Stimulated activated CD8-positive, alpha-beta memory T cell treated with anti-CD3 and anti-CD28 coated beads, Interleukin-2, amount 100 ng/mL, for 1 hour (primary cell): Measurements from ENCODE around the gene HID1.
A peak's percentile ranks its signal among the peaks of the same experiment; 100 is the strongest.

Experiments
- DNase-seq, 2 donors: peaks; one replicate each; pipeline ENCODE4 v3.0.0-alpha.2; 2020; ENCODE audit warnings: low read depth in 2 of 2

HID1 gene

DNA sequence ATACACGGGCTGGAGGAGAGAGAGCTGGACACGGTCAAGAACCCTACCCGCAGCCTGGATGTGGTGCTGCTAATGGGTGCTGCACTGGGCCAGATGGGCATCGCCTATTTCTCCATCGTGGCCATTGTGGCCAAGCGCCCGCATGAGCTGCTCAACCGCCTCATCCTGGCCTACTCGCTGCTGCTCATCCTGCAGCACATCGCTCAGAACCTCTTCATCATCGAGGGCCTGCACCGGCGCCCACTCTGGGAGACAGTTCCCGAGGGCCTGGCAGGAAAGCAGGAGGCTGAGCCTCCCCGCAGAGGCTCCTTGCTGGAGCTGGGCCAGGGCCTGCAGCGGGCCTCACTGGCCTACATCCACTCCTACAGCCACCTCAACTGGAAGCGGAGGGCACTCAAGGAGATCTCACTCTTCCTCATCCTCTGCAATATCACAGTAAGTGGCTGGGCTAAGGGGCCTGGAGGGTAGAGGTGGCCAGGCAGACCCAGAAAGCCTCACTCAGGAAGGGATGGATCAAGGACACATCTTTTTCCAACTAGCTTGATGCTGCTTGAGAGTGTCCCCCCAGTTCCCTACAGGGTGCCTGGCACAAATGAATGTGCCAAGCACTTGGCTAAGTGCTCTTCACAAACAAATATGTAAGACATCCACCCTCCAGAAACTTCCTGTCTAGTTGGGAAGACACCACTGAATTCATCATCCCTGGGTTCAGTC is 25.4 kb downstream of the HID1 start:
- no peak for DNase-seq

- no peak for DNase-seq
Measured at GRCh38 chr17:74946641-74947040, 25.9 kb downstream of the HID1 start.

- DNase-seq = no peak
Measured at GRCh38 chr17:74945543-74945942, 27.0 kb downstream of the HID1 start.

GRCh38 chr17:74943808-74944522 is 28.6 kb downstream of the HID1 start:
- DNase-seq = no peak

GRCh38 chr17:74941128-74941725 is 31.3 kb downstream of the HID1 start:
- no peak for DNase-seq

- no peak for DNase-seq
Measured at GRCh38 chr17:74939534-74939933, 33.0 kb downstream of the HID1 start.

GRCh38 chr17:74938194-74938950 is 34.2 kb downstream of the HID1 start:
- no peak for DNase-seq

DNA sequence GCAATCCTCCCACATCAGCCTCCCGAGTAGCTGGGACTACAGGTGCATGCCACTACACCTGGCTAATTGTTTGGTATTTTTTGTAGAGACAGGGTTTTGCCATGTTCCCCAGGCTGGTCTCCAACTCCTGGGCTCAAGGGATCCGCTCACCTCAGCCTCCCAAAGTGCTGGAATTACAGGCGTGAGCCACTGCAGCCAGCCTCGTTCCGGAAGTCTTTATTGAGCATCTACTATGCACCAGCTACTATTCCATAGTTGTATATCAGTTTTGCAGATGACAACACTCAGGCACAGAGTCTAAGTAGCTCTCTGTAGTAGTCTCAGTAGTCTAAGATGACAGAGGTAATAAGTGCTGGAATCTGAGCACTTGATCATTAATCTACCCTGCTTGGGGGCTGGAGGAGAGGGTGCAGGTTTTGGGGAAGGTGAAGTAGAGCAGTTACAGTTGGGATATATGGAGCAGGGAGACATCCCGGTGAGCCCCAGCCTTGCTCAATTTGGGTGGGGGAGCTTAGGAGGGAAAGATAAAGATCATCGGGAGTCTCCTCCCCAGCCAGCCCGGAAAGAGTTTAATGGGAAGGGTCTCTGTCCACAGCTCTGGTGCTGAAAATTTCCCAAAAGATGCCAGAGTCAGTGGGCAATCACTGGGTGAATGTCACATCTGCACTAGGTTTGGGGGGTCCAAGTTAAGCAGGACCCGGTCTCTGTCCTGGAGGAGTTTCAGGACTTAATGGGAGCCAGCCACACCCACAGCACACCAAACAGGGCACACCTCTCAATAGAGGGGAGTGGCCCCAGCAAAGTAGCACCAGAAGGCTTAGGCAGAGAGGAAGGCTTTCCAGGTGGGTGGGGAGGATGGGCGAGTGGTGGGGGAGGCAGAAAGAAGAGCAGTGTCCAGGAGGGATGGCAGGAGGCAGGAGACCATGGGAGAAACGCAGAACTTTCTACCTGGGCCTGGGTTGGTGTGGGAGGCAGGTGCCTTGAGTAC is 35.2 kb downstream of the HID1 start:
- DNase-seq = no peak

GRCh38 chr17:74936470-74936799 is 36.1 kb downstream of the HID1 start:
- no peak for DNase-seq

- no peak for DNase-seq
Measured at GRCh38 chr17:74935585-74936469, 36.7 kb downstream of the HID1 start, which contains the start of gene OTOP3. Gene OTOP3 (plus strand): TSS chr17:74935898. CDS start chr17:74935922, 24 bp downstream.

DNA sequence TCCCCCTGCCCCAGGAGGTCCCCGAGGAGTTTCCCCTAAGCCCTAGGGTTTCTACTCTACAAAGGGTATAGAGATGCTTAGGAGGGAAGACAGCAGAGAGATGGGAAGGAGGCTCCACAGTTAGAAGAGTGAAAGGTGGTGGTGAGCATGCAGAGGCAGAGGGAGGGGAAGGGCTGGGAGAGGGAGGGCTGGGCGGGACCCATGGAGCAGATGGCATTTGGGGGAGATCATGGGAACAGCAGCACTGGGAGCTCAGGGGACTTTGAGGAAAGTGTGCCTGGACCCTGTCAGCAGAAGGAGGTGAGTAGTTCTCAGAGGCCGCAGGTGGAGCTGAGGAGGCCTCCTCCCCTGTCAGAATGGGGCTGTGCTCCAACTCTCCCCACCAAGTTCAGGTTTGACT is 37.5 kb downstream of the HID1 start:
- no peak for DNase-seq

DNA sequence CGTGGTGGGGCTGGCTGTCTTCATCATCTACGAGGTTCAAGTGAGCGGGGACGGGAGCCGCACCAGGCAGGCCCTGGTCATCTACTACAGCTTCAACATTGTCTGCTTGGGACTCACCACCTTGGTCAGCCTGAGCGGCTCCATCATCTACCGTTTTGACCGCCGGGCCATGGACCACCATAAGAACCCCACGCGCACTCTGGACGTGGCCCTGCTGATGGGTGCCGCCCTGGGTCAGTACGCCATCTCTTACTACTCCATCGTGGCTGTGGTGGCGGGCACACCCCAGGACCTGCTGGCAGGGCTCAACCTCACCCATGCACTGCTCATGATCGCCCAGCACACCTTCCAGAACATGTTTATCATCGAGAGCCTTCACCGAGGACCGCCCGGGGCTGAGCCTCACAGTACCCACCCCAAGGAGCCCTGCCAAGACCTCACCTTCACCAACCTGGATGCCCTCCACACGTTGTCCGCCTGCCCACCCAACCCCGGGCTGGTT is 42.0 kb downstream of the HID1 start:
- no peak for DNase-seq

- no peak for DNase-seq
Measured at GRCh38 chr17:74928786-74929185, 43.8 kb downstream of the HID1 start.

GRCh38 chr17:74925242-74925641 is 47.3 kb downstream of the HID1 start:
- DNase-seq = no peak

- DNase-seq = no peak
Measured at GRCh38 chr17:74924250-74924948, 48.2 kb downstream of the HID1 start, which contains the start of gene OTOP2. Gene OTOP2 (plus strand): TSS chr17:74924273. CDS start chr17:74924633, 360 bp downstream.

GRCh38 chr17:74923538-74924249 is 48.9 kb downstream of the HID1 start:
- DNase-seq = peak; percentile 51 to 57

GRCh38 chr17:74922694-74923537 is 49.6 kb downstream of the HID1 start, which contains the start of gene USH1G:
Gene USH1G (minus strand): TSS chr17:74923255. CDS start chr17:74923073, 182 bp downstream.
- DNase-seq = no peak
